NCI-H526 (cell line): Measurements from ENCODE around the gene DNAJC8.
A peak's percentile ranks its signal among the peaks of the same experiment; 100 is the strongest.

ENCODE experiments used
- DNase-seq, 2 experiments: peaks; one replicate each; lab custom pipeline; 2025; lab: John Stamatoyannopoulos, UW

The DNAJC8 gene

GRCh38 chr1:28172713-28173150 is 60.1 kb downstream of the DNAJC8 start:
- no peak for DNase-seq

- DNase-seq = no peak
Observed at GRCh38 chr1:28171246-28171645, 61.6 kb downstream of the DNAJC8 start.

GRCh38 chr1:28170001-28170596 is 62.7 kb downstream of the DNAJC8 start:
- peak in 1 of 2 experiments; percentile 5 for DNase-seq

- peak; percentile 47 to 75 for DNase-seq
Observed at GRCh38 chr1:28163496-28164161, 69.2 kb downstream of the DNAJC8 start.

GRCh38 chr1:28162151-28162550 is 70.7 kb downstream of the DNAJC8 start:
- DNase-seq = no peak

GRCh38 chr1:28161751-28162150 is 71.1 kb downstream of the DNAJC8 start:
- no peak for DNase-seq

- no peak for DNase-seq
Observed at GRCh38 chr1:28160782-28161266, 72.0 kb downstream of the DNAJC8 start.

- no peak for DNase-seq
Observed at GRCh38 chr1:28159680-28160079, 73.1 kb downstream of the DNAJC8 start.

GRCh38 chr1:28159243-28159642 is 73.6 kb downstream of the DNAJC8 start:
- DNase-seq = no peak

GRCh38 chr1:28157894-28158293 is 74.9 kb downstream of the DNAJC8 start:
- DNase-seq = no peak

- no peak for DNase-seq
Observed at GRCh38 chr1:28156821-28157220, 76.0 kb downstream of the DNAJC8 start.

- no peak for DNase-seq
Observed at GRCh38 chr1:28155628-28156027, 77.2 kb downstream of the DNAJC8 start.

GRCh38 chr1:28154078-28154594 is 78.7 kb downstream of the DNAJC8 start:
- no peak for DNase-seq
